GM21576 (cell line): Measurements from ENCODE around the gene PLEKHA7.
"Not testable (repeated sequence)": the region's sequence is repeated elsewhere in the genome, so short reads cannot be mapped to it uniquely, and the experiment has no call there.

Source experiments
- ATAC-seq: cut with Tn5 transposase; IDR thresholded peaks from one replicate; pipeline ENCODE4 v1.9.1; 2021; ENCODE audit warnings: mild to moderate bottlenecking, moderate library complexity; ENCODE audit not compliant: unreplicated experiment

PLEKHA7 gene

GRCh38 chr11:16979703-16980622, 34.3 kb downstream of the PLEKHA7 start:
- no peak for ATAC-seq

GRCh38 chr11:16977994-16978315, 36.3 kb downstream of the PLEKHA7 start:
- ATAC-seq = no peak

- no peak for ATAC-seq
These were observed 36.8 kb downstream of the PLEKHA7 start for GRCh38 chr11:16977136-16977993.

- no peak for ATAC-seq
These were observed 37.8 kb downstream of the PLEKHA7 start for GRCh38 chr11:16976379-16976778.

- no peak for ATAC-seq
These were observed 38.3 kb downstream of the PLEKHA7 start for GRCh38 chr11:16975906-16976305.

- no peak for ATAC-seq
These were observed 40.8 kb downstream of the PLEKHA7 start for GRCh38 chr11:16973338-16973964.

- ATAC-seq = no peak
These were observed 44.9 kb downstream of the PLEKHA7 start for GRCh38 chr11:16969010-16969999.

- no peak for ATAC-seq
These were observed 46.0 kb downstream of the PLEKHA7 start for GRCh38 chr11:16968196-16968595.

- ATAC-seq = no peak
These were observed 47.1 kb downstream of the PLEKHA7 start for GRCh38 chr11:16966930-16967671.

- ATAC-seq = no peak
These were observed 49.7 kb downstream of the PLEKHA7 start for GRCh38 chr11:16964501-16964900.

- no peak for ATAC-seq
These were observed 50.8 kb downstream of the PLEKHA7 start for GRCh38 chr11:16963316-16963876.

GRCh38 chr11:16962589-16962988, 51.6 kb downstream of the PLEKHA7 start:
- not testable (repeated sequence) for ATAC-seq

- ATAC-seq = no peak
These were observed 52.1 kb downstream of the PLEKHA7 start for GRCh38 chr11:16962146-16962545.

GRCh38 chr11:16960250-16960649, 54.0 kb downstream of the PLEKHA7 start:
- ATAC-seq = no peak

GRCh38 chr11:16959602-16960001, 54.6 kb downstream of the PLEKHA7 start:
- ATAC-seq = no peak

GRCh38 chr11:16958833-16959232, 55.4 kb downstream of the PLEKHA7 start:
- ATAC-seq = no peak

GRCh38 chr11:16956538-16957153, 57.6 kb downstream of the PLEKHA7 start:
- ATAC-seq = no peak

GRCh38 chr11:16953663-16954062, 60.6 kb downstream of the PLEKHA7 start:
- no peak for ATAC-seq
